Hypothalamus (tissue), 51 donors: Measurements from ENCODE around the gene ZKSCAN1.

Source experiments
- DNase-seq, 51 donors: peaks; one replicate each; lab custom pipeline; 2025; lab: John Stamatoyannopoulos, UW

Gene ZKSCAN1

GRCh38 chr7:100074841-100075240 lies 59.4 kb downstream of the ZKSCAN1 start:
- no peak for DNase-seq

GRCh38 chr7:100075418-100075817 lies 60.0 kb downstream of the ZKSCAN1 start:
- no peak for DNase-seq

GRCh38 chr7:100077205-100077604 lies 61.8 kb downstream of the ZKSCAN1 start:
- no peak for DNase-seq

GRCh38 chr7:100079024-100079560 lies 63.7 kb downstream of the ZKSCAN1 start:
- DNase-seq, result peak in 29 of 51 donors; percentile 2 to 80 (median 41)

GRCh38 chr7:100080907-100081534 lies 65.6 kb downstream of the ZKSCAN1 start:
- peak in 3 of 51 donors; percentile 10 to 35 (median 28) for DNase-seq

GRCh38 chr7:100081535-100082102 lies 66.2 kb downstream of the ZKSCAN1 start, which contains the start of gene ZNF3:
Gene ZNF3 (minus strand): TSS chr7:100081723. CDS start chr7:100077357, 4,366 bp downstream.
- DNase-seq, result peak; percentile 81 to 99 (median 98)

GRCh38 chr7:100082978-100083377 lies 67.6 kb downstream of the ZKSCAN1 start:
- DNase-seq, result no peak

- DNase-seq, result no peak
Measured at GRCh38 chr7:100085515-100085914, 70.1 kb downstream of the ZKSCAN1 start.

- DNase-seq, result no peak
Measured at GRCh38 chr7:100087055-100087750, 71.8 kb downstream of the ZKSCAN1 start.

GRCh38 chr7:100088095-100088620 lies 72.8 kb downstream of the ZKSCAN1 start:
- DNase-seq, result no peak

GRCh38 chr7:100088621-100089457 lies 73.4 kb downstream of the ZKSCAN1 start, which contains the start of gene COPS6:
Gene COPS6 (plus strand): TSS chr7:100088969. CDS start chr7:100088991, 22 bp downstream.
- DNase-seq, result peak; percentile 29 to 87 (median 65)

- no peak for DNase-seq
Measured at GRCh38 chr7:100089458-100090196, 74.2 kb downstream of the ZKSCAN1 start.

GRCh38 chr7:100090527-100091410 lies 75.4 kb downstream of the ZKSCAN1 start:
- no peak for DNase-seq
